Measurements from ENCODE around the gene METTL17. TPM values are rescaled to one million over a fixed set of nuclear protein-coding genes. Genes with fewer than 3 reads are reported as not detected.

The METTL17 gene
- total and polyA plus RNA-seq, 2 of the 13 experiments (the other 11 are each of a cell fraction or from before 2014, with no cell fraction given): 122 to 199 TPM

- TF ChIP-seq YEATS4 (CRISPR knock-in tag; IDR thresholded peaks at IDR 0.05; ENCODE audit: borderline replicate concordance) (0 out of 2 replicates have a peak, but pooled peaks have one; percentile 52), HDAC2 (CRISPR knock-in tag; IDR thresholded peaks at IDR 0.05) (peak; percentile 53; the same call in 1 of the 2 replicates), ZBTB33 (CRISPR knock-in tag; IDR thresholded peaks at IDR 0.05) (no peak), MED1 (CRISPR knock-in tag; IDR thresholded peaks at IDR 0.05) (peak; percentile 72), POLR2AphosphoS5 (IDR thresholded peaks at IDR 0.05; ENCODE audit: low read depth, low read length) (peak; percentile 63), ZMYM3 (CRISPR knock-in tag; IDR thresholded peaks at IDR 0.05) (0 out of 2 replicates have a peak, but pooled peaks have one; percentile 45), FOXP4 (CRISPR knock-in tag; IDR thresholded peaks at IDR 0.05) (peak; percentile 60; the same call in 1 of the 2 replicates), GATAD2A (CRISPR knock-in tag; IDR thresholded peaks at IDR 0.05) (peak; percentile 22; the same call in 1 of the 2 replicates), ZGPAT (CRISPR knock-in tag; IDR thresholded peaks at IDR 0.05) (0 out of 2 replicates have a peak, but pooled peaks have one; percentile 26), ZNF441 (CRISPR knock-in tag; IDR thresholded peaks at IDR 0.05; ENCODE audit: borderline replicate concordance) (no peak; the same call in 1 of the 2 replicates), XRCC5 (optimal IDR thresholded peaks at IDR 0.05; ENCODE audit: low read length) (peak; percentile 51), ISX (CRISPR knock-in tag; conservative IDR thresholded peaks at IDR 0.05) (no peak), TBX2 (CRISPR knock-in tag; IDR thresholded peaks at IDR 0.05; ENCODE audit: borderline replicate concordance) (peak; percentile 43; the same call in 1 of the 2 replicates), FOXP1 (IDR thresholded peaks at IDR 0.05) (no peak), FOXP1 (CRISPR knock-in tag; IDR thresholded peaks at IDR 0.05) (0 out of 2 replicates have a peak, but pooled peaks have one; percentile 55), SIN3A (IDR thresholded peaks at IDR 0.05; ENCODE audit: borderline replicate concordance, low read depth, low read length) (peak; percentile 57; the same call in 1 of the 2 replicates), SALL1 (CRISPR knock-in tag; IDR thresholded peaks at IDR 0.05) (peak; percentile 82), SMAD1 (CRISPR knock-in tag; IDR thresholded peaks at IDR 0.05; ENCODE audit: borderline replicate concordance, low read depth) (peak; percentile 65; the same call in 1 of the 2 replicates), CBX5 (CRISPR knock-in tag; IDR thresholded peaks at IDR 0.05; ENCODE audit: borderline replicate concordance) (peak; percentile 57; the same call in 1 of the 2 replicates), MEF2D (CRISPR knock-in tag; IDR thresholded peaks at IDR 0.05) (peak; percentile 41; the same call in 1 of the 2 replicates)
- TF ChIP-seq, protein P1, sequence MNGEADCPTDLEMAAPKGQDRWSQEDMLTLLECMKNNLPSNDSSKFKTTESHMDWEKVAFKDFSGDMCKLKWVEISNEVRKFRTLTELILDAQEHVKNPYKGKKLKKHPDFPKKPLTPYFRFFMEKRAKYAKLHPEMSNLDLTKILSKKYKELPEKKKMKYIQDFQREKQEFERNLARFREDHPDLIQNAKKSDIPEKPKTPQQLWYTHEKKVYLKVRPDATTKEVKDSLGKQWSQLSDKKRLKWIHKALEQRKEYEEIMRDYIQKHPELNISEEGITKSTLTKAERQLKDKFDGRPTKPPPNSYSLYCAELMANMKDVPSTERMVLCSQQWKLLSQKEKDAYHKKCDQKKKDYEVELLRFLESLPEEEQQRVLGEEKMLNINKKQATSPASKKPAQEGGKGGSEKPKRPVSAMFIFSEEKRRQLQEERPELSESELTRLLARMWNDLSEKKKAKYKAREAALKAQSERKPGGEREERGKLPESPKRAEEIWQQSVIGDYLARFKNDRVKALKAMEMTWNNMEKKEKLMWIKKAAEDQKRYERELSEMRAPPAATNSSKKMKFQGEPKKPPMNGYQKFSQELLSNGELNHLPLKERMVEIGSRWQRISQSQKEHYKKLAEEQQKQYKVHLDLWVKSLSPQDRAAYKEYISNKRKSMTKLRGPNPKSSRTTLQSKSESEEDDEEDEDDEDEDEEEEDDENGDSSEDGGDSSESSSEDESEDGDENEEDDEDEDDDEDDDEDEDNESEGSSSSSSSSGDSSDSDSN (CRISPR knock-in tag; IDR thresholded peaks at IDR 0.05): peak; percentile 48; the same call in 1 of the 2 replicates
Observed at GRCh38 chr14:21038441-21039422, 49.0 kb downstream of the METTL17 start (continued).

Data from HepG2 (cell line).